Fibroblast of skin of left quadriceps (primary cell): Measurements from ENCODE around the gene CD44.

Experiments
- DNase-seq, 2 experiments: peaks; one replicate each; pipeline ENCODE4 v3.0.0-alpha.2; 2013; ENCODE audit warnings: low read depth in 2 of 2

The CD44 gene

GRCh38 chr11:35158701-35159510, 19.9 kb downstream of the CD44 start:
- DNase-seq = peak in 1 of 2 experiments; percentile 45

GRCh38 chr11:35160246-35160824, 21.4 kb downstream of the CD44 start:
- DNase-seq = no peak

- no peak for DNase-seq
These were observed 22.1 kb downstream of the CD44 start for GRCh38 chr11:35160902-35161597.

GRCh38 chr11:35162745-35163144, 23.8 kb downstream of the CD44 start:
- DNase-seq = no peak

- DNase-seq = no peak
These were observed 24.2 kb downstream of the CD44 start for GRCh38 chr11:35163209-35163608.

- DNase-seq = no peak
These were observed 24.9 kb downstream of the CD44 start for GRCh38 chr11:35163702-35164496.

- DNase-seq = peak in 1 of 2 experiments; percentile 51
These were observed 26.1 kb downstream of the CD44 start for GRCh38 chr11:35165030-35165422.

- DNase-seq = peak in 1 of 2 experiments; percentile 65
These were observed 26.7 kb downstream of the CD44 start for GRCh38 chr11:35165423-35166368.

- no peak for DNase-seq
These were observed 27.7 kb downstream of the CD44 start for GRCh38 chr11:35166369-35167360.

GRCh38 chr11:35167426-35167954, 28.5 kb downstream of the CD44 start:
- no peak for DNase-seq

GRCh38 chr11:35168671-35169070, 29.7 kb downstream of the CD44 start:
- no peak for DNase-seq

- no peak for DNase-seq
These were observed 30.1 kb downstream of the CD44 start for GRCh38 chr11:35169112-35169511.

- DNase-seq = no peak
These were observed 30.8 kb downstream of the CD44 start for GRCh38 chr11:35169754-35170153.

- DNase-seq = peak in 1 of 2 experiments; percentile 54
These were observed 31.5 kb downstream of the CD44 start for GRCh38 chr11:35170503-35170902.

- DNase-seq = no peak
These were observed 32.3 kb downstream of the CD44 start for GRCh38 chr11:35171226-35171625.

GRCh38 chr11:35173011-35173511, 34.1 kb downstream of the CD44 start:
- no peak for DNase-seq

GRCh38 chr11:35173616-35174566, 34.9 kb downstream of the CD44 start:
- DNase-seq = no peak

GRCh38 chr11:35174666-35175065, 35.7 kb downstream of the CD44 start:
- DNase-seq = peak; percentile 51 to 63
